Activated naive CD4-positive, alpha-beta T cell treated with anti-CD3 and anti-CD28 coated beads, Interleukin-2, amount 50 U/mL, for 16 hours (primary cell): ENCODE measurements around the gene TMEM72.

Experiments
- DNase-seq: peaks from one replicate; pipeline ENCODE4 v3.0.0-alpha.2; 2020

The TMEM72 gene

DNA sequence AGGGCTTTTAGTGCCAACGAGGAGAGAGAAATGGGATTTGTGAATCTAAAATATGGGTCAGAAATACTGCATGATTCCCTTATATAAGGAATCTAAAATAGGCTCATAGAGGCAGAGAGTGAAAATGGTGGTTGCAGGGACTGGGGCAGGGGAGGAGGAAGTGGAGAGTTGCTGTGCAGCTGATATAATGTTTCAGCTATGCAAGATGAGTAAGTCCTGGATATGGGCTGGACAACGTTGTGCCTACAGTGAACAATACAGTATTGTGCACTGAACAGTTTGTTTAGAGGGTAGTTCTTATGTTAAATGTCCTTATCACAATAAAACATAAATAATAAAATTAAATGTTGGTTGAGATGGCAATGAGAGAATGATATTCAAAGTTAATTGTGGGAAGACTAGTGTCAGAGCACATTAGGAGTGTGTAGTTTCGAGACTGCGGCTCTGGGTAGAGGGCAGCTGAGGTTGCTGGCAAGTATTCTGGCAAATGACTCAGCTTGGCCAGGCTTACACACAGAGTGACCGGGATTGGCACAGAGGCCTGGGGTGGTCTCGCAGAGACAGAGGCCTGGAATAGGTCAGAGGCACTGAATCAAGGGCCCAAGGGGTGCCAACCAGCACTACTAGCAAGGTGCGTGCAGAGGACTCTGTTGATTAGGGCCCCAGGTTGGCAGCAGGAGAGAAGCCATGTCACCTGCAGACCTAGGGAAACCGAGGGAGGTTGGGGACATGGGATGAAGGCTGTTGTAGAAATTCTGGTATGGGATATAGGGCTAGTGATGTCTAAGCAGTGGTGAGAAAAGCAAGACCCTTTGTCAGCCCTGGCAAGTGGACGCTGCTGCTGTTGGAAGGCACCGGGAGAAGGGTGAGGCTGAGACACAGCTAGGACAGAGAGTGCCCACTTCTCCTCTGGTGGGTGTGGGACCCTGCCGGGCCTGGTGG, 70.3 kb downstream of the TMEM72 start:
- DNase-seq: no peak

DNA sequence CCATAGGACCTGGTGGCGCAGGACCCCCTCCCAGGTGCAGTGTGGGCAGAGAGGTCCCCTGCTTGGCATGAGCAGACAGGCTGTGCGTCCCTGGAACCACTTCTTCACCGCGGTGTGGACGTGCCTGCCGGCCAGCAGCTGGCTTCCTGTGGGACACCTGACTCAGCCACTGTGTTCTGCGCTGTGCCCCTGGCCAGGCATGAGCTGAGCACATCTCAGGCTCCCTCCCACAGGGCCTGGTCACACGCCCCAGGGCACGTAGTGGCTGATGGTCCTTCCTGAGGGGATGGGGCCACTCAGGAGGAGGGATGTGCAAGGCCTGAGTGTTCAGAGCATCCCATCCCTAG, 71.0 kb downstream of the TMEM72 start:
- DNase-seq: no peak

DNA sequence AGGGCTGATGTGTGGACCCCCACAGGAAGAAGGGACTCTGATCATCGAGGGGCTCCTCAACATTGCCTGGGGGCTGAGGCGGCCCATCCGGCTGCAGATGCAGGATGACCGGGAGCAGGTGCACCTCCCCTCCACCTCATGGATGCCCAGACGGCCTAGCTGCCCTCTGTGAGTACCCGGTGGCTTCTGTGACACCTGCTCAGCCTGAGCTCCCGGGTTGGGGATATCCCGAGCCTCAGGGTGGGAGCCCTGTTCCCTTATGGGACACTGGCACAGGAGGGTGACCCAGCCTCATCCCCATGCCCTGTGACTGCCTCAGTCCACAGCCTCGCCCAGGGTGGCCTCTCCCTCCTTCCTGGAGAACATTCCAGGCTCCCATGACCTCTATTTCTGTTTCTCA, 71.4 kb downstream of the TMEM72 start:
- no peak for DNase-seq

DNA sequence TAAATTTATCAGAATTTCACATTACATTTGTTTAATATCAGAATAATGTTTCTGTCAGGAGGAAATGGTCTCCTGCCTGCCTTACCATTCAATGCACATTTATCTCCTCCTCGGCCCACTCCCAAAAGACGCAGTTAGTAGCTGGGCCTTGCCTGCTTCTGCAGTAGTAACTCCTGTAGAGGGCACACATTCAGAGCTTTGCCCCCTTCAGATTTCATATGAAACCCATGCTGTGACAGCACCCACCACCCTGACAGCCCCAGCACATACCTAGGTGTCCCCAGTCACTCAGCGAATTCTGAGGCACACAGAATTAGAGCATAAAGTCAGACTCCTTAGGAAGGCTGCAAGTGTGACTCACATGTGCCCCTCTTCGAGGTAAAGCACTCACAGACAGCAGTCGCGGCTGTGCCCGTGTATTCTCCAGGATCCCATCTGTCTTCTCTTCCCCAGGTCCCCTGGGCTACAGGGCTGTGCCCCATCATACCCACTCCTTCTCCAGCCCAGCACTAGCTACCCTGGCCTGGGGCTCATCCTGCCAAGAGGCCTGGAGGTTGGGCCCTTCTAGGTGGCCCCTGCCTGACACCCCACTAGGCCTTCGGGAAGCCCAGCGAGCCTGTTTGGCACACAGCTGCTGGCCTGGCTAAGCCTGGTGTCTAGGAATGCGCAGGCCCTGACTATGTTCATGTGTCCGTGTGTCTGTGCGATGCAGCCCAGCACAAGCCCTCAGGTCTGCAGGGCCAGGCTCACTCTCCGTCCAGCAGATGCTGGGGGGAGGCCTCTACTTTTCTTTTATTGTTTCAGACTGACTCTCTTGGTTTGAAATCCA, 72.1 kb downstream of the TMEM72 start:
- DNase-seq: no peak

DNA sequence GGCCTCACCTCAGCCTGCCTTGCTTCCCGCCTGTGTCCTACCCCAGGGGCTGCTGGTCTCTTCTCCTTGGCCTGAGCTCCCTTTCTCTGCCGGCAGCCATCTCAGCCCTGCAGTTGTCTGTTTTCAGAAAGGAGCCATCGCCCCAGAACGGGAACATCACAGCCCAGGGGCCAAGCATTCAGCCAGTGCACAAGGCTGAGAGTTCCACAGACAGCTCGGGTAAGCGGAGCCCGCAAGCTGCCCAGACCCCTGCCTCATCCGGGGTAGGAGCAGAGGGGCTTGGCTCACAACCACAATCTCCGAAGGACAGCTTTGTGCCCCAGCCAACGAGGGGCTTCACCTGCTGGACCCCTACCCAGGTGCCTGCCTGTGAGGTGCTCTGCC, 72.8 kb downstream of the TMEM72 start:
- no peak for DNase-seq

DNA sequence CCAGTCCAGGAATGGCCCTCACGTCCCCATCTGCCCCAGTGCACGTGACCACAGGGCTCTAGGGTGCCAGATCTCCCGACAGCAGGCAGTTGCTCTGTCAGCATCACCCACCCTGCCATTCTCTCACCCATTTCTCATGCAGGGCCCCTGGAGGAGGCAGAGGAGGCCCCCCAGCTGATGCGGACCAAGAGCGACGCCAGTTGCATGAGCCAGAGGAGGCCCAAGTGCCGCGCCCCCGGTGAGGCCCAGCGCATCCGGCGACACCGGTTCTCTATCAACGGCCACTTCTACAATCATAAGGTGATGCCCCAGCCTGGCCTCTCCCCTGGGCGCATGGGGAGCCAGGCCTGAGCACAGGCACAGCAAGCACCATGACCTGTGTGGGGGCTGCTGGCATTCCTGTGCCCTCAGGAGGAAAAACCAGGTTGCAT, 73.5 kb downstream of the TMEM72 start:
- DNase-seq: no peak

DNA sequence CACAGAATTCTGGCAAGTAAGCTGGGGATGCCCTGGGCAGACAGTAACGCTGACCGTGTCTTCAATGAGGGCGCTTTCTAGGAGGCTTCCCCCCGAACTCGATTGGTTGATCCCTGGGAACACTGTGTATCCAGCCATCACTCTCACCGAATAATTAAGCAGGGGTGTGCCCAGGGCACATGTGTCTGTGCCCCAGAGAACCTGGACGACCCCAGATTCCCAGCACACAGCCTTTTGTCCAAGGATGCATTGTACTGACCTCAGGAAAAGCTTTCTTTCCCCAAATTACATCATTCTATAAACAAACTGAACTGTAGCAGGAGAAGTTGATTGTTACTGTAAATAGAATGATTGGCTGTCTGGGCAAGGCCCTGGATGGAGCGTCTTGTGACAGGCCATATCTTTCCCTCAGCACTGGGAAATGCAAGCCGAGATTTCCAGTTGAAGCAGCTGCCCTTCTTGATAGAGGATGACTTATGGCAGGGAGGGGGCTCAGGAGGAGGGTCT, 74.1 kb downstream of the TMEM72 start:
- DNase-seq: no peak

DNA sequence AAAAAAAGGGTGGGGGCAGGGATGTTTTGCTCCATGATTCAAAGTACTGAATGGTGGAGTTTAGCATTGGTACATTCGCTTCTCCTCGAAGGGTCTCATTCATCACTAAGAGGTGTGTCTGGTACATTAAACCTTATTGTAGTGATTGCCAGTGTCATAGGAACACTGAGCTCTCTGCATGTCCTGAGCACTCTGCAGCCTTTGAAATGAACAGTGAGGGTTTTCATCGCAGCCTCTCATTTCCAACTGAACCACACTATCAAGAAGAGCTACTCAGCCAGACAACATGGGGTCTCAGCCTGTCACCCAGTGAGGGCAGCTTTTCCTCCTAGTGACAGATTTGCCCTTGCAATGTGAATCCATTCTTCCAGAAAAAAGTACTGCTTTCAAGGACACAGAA, 75.0 kb downstream of the TMEM72 start:
- DNase-seq: no peak
